ENCODE data around the gene STYXL2.

GRCh38 chr1:167137332-167137781 is 43.5 kb downstream of the STYXL2 start:
- TF ChIP-seq CTCF (IDR thresholded peaks at IDR 0.05; ENCODE audit: insufficient read depth, low read length) (no peak), POLR2AphosphoS5 (IDR thresholded peaks at IDR 0.05; ENCODE audit: low read depth) (no peak)
- TF ChIP-seq, protein P1, sequence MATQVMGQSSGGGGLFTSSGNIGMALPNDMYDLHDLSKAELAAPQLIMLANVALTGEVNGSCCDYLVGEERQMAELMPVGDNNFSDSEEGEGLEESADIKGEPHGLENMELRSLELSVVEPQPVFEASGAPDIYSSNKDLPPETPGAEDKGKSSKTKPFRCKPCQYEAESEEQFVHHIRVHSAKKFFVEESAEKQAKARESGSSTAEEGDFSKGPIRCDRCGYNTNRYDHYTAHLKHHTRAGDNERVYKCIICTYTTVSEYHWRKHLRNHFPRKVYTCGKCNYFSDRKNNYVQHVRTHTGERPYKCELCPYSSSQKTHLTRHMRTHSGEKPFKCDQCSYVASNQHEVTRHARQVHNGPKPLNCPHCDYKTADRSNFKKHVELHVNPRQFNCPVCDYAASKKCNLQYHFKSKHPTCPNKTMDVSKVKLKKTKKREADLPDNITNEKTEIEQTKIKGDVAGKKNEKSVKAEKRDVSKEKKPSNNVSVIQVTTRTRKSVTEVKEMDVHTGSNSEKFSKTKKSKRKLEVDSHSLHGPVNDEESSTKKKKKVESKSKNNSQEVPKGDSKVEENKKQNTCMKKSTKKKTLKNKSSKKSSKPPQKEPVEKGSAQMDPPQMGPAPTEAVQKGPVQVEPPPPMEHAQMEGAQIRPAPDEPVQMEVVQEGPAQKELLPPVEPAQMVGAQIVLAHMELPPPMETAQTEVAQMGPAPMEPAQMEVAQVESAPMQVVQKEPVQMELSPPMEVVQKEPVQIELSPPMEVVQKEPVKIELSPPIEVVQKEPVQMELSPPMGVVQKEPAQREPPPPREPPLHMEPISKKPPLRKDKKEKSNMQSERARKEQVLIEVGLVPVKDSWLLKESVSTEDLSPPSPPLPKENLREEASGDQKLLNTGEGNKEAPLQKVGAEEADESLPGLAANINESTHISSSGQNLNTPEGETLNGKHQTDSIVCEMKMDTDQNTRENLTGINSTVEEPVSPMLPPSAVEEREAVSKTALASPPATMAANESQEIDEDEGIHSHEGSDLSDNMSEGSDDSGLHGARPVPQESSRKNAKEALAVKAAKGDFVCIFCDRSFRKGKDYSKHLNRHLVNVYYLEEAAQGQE (IDR thresholded peaks at IDR 0.05; ENCODE audit: insufficient replicate concordance, low read depth) = no peak

Measured in HL-60 (cell line).